Hepatocyte (in vitro differentiated cells): Measurements from ENCODE around the gene CD9. TPM values are rescaled to one million over a fixed set of nuclear protein-coding genes. Genes with fewer than 3 reads are reported as not detected.

Source experiments
- DNase-seq: peaks from one replicate; pipeline ENCODE4 v3.0.0-alpha.2; 2016; ENCODE audit warnings: low spot score
- H2AFZ ChIP-seq: fragments of 200-600 bp; sonication (generic); 2 replicates; pipeline ENCODE4 v1.6.0; 2016; ENCODE audit warnings: antibody characterized with exemption, mild to moderate bottlenecking
- H3K27ac ChIP-seq: fragments of 200-600 bp; sonication (generic); 2 replicates; pipeline ENCODE4 v1.5.1; 2016; ENCODE audit warnings: mild to moderate bottlenecking
- H3K27me3 ChIP-seq: fragments of 200-600 bp; sonication (generic); 2 replicates; pipeline ENCODE4 v1.6.1; 2016
- H3K36me3 ChIP-seq: fragments of 200-600 bp; sonication (generic); replicated peaks from 2 replicates; pipeline ENCODE4 v1.5.1; 2016; ENCODE audit warnings: low read depth; ENCODE audit not compliant: insufficient read depth
- H3K4me1 ChIP-seq: fragments of 200-600 bp; sonication (generic); 2 replicates; pipeline ENCODE4 v1.5.1; 2016; ENCODE audit warnings: mild to moderate bottlenecking, moderate library complexity; ENCODE audit not compliant: insufficient read depth
- H3K4me2 ChIP-seq: fragments of 200-600 bp; sonication (generic); 2 replicates; pipeline ENCODE4 v1.6.0; 2016
- H3K4me3 ChIP-seq: fragments of 200-600 bp; sonication (generic); 2 replicates; pipeline ENCODE4 v1.5.1; 2016; ENCODE audit warnings: mild to moderate bottlenecking
- H3K79me2 ChIP-seq: fragments of 200-600 bp; sonication (generic); 2 replicates; pipeline ENCODE4 v1.6.0; 2017; ENCODE audit warnings: mild to moderate bottlenecking
- H3K9me2 ChIP-seq: fragments of 200-600 bp; sonication (generic); replicated peaks from 2 replicates; pipeline ENCODE4 v1.6.0; 2017; ENCODE audit warnings: mild to moderate bottlenecking; ENCODE audit not compliant: insufficient read depth
- H3K9me3 ChIP-seq: fragments of 200-600 bp; sonication (generic); 2 replicates; pipeline ENCODE4 v1.5.1; 2016; ENCODE audit warnings: low read depth, mild to moderate bottlenecking
- H4K20me1 ChIP-seq: fragments of 200-600 bp; sonication (generic); 2 replicates; pipeline ENCODE4 v1.6.0; 2016; ENCODE audit warnings: mild to moderate bottlenecking; ENCODE audit not compliant: insufficient read depth, poor library complexity, severe bottlenecking
- CTCF ChIP-seq: fragments of 200-600 bp; sonication (generic); IDR thresholded peaks from 2 replicates; pipeline ENCODE4 v1.5.1; 2016; ENCODE audit warnings: antibody characterized with exemption, mild to moderate bottlenecking; ENCODE audit not compliant: poor library complexity
- EZH2 ChIP-seq: fragments of 200-600 bp; sonication (generic); IDR thresholded peaks from 2 replicates; pipeline ENCODE4 v1.6.1; 2016; ENCODE audit warnings: antibody characterized with exemption, mild to moderate bottlenecking, borderline replicate concordance
- EZH2phosphoT487 ChIP-seq: fragments of 200-600 bp; sonication (generic); IDR thresholded peaks from one replicate; pipeline ENCODE4 v1.6.1; 2018; ENCODE audit warnings: antibody characterized with exemption, mild to moderate bottlenecking, low read depth, moderate library complexity; ENCODE audit not compliant: unreplicated experiment, severe bottlenecking
- WGBS: methylation state at CpG from one replicate; pipeline ENCODE4 v1.1.6; 2016; ENCODE audit warnings: low lambda C conversion rate; ENCODE audit errors: missing lambda C conversion rate; 5-methylcytosine and 5-hydroxymethylcytosine counted together
- polyA plus RNA-seq: library from polyadenylated mRNA; unstranded; fragments of >200 nt; fragmentation: Nextera tagmentation; extraction: Ambion mirVana; gene quantifications from 2 replicates; pipeline ENCODE4 v1.2.1, GENCODE V29; 2016
- total RNA-seq: library from RNA; depleted of rRNA; stranded (reverse); fragments of >200 nt; gene quantifications from 2 replicates; pipeline ENCODE4 v1.2.3, GENCODE V29; 2014

Gene CD9
- total and polyA plus RNA-seq, 2 experiments from 2014 or later = 117 to 188 TPM

- Histone ChIP-seq H3K79me2 (peaks cover 20% of the 10 kb centered on the region), H3K4me3 (no peak overlapping the region), H4K20me1 (no peaks in the 10 kb centered on the region), H3K36me3 (no peaks in the 10 kb centered on the region), H3K27me3 (no peaks in the 10 kb centered on the region), H3K4me2 (peak overlapping the region; percentile 92), H3K9me3 (no peaks in the 10 kb centered on the region), H3K4me1 (peaks cover 53% of the 10 kb centered on the region), H2AFZ (no peak overlapping the region), H3K9me2 (no peaks in the 10 kb centered on the region), H3K27ac (peak overlapping the region; percentile 93)
- TF ChIP-seq CTCF (no peak), EZH2 (no peak), EZH2phosphoT487 (no peak)
- WGBS = 83% methylated on average over 7 of the region's 7 CpGs
- DNase-seq = no peak
Measured at GRCh38 chr12:6198051-6198450, 2.1 kb upstream of the CD9 start.

GRCh38 chr12:6198556-6198955 lies 1.6 kb upstream of the CD9 start:
- Histone ChIP-seq H3K4me2 (peak overlapping the region; percentile 92), H3K9me2 (no peaks in the 10 kb centered on the region), H3K4me3 (no peak overlapping the region), H3K36me3 (no peaks in the 10 kb centered on the region), H3K4me1 (peaks cover 50% of the 10 kb centered on the region), H4K20me1 (no peaks in the 10 kb centered on the region), H2AFZ (no peak overlapping the region), H3K79me2 (peaks cover 25% of the 10 kb centered on the region), H3K9me3 (no peaks in the 10 kb centered on the region), H3K27me3 (no peaks in the 10 kb centered on the region), H3K27ac (peak overlapping the region; percentile 93)
- WGBS = 83% methylated on average over 6 of the region's 6 CpGs
- TF ChIP-seq EZH2 (no peak), EZH2phosphoT487 (no peak)
- peak; percentile 49 for DNase-seq

- no peaks in the 10 kb centered on the region for H3K36me3 ChIP-seq
- peaks cover 48% of the 10 kb centered on the region for H3K4me1 ChIP-seq
- peak overlapping the region; percentile 93 for H3K27ac ChIP-seq
- no peak for DNase-seq
- no peak overlapping the region for H2AFZ ChIP-seq
- H3K27me3 ChIP-seq = no peaks in the 10 kb centered on the region
- no peak overlapping the region for H3K4me3 ChIP-seq
- peaks cover 30% of the 10 kb centered on the region for H3K79me2 ChIP-seq
- no peaks in the 10 kb centered on the region for H3K9me2 ChIP-seq
- 41% methylated on average over 10 of the region's 10 CpGs for WGBS
- H3K4me2 ChIP-seq = peak overlapping the region; percentile 92
- H3K9me3 ChIP-seq = no peaks in the 10 kb centered on the region
- no peak for TF ChIP-seq EZH2
- no peak for TF ChIP-seq EZH2phosphoT487
- no peak for TF ChIP-seq CTCF
- H4K20me1 ChIP-seq = no peaks in the 10 kb centered on the region
Measured at GRCh38 chr12:6198985-6199530, 1.1 kb upstream of the CD9 start.

GRCh38 chr12:6199531-6200255 lies 507 bp upstream of the CD9 start:
- peak; percentile 66 for DNase-seq
- Histone ChIP-seq H3K36me3 (no peaks in the 10 kb centered on the region), H2AFZ (peak overlapping the region; percentile 60), H3K27me3 (no peaks in the 10 kb centered on the region), H3K4me2 (peak overlapping the region; percentile 92), H3K27ac (peak overlapping the region; percentile 93), H3K79me2 (peaks cover 36% of the 10 kb centered on the region), H3K4me1 (peaks cover 48% of the 10 kb centered on the region), H3K4me3 (peak overlapping the region; percentile 5), H4K20me1 (no peaks in the 10 kb centered on the region), H3K9me3 (no peaks in the 10 kb centered on the region), H3K9me2 (no peaks in the 10 kb centered on the region)
- WGBS = 7% methylated on average over 29 of the region's 42 CpGs
- TF ChIP-seq CTCF (no peak), EZH2 (no peak), EZH2phosphoT487 (no peak)
